HCT116 (cell line): ENCODE results near the gene PTPN2. TPM values are rescaled to one million over a fixed set of nuclear protein-coding genes. Genes with fewer than 3 reads are reported as not detected.

Experiments
- ATAC-seq: fragments of 200-7000 bp; cut with Tn5 transposase; 2 replicates; pipeline ENCODE4 v1.9.1; 2020; ENCODE audit warnings: mild to moderate bottlenecking, moderate library complexity
- BruUV-seq: library from RNA; stranded (reverse); fragments of 400-500 nt; replicated peaks from 2 replicates; lab custom pipeline; 2021; lab: Mats Ljungman, UMichigan
- CTCF ChIA-PET: fragments of 300-600 bp; sonication (Branson Sonifier 250); formaldehyde crosslinking; loops from one replicate; lab custom pipeline; 2021; ENCODE audit warnings: antibody characterized with exemption; lab: Charles Lee
- POLR2A ChIA-PET: fragments of 300-600, 350-600 bp; sonication (Branson Sonifier 250); formaldehyde crosslinking; loops from one replicate; lab custom pipeline; 2021; ENCODE audit warnings: antibody characterized with exemption; lab: Charles Lee
- RAD21 ChIA-PET, 2 experiments: fragments of 300-600 bp; sonication (Branson Sonifier 250); formaldehyde crosslinking; loops; one replicate each; lab custom pipeline; 2023; ENCODE audit warnings: low total read pairs in 2 of 2; ENCODE audit not compliant: uncharacterized antibody in 2 of 2, unreplicated experiment in 2 of 2, low non-redundant PET in 1 of 2; lab: Charles Lee
- DNase-seq: peaks from one replicate; pipeline ENCODE4 v3.0.0-alpha.2; 2010; ENCODE audit warnings: low read depth, low spot score
- H2AFZ ChIP-seq: fragments of 200-600 bp; shearing (Covaris generic), sonication (generic); 2 replicates; pipeline ENCODE4 v1.6.1; 2017; ENCODE audit warnings: low read depth, mixed run types, mixed read lengths, antibody characterized with exemption, low read length; ENCODE audit not compliant: poor library complexity, severe bottlenecking
- H3K27ac ChIP-seq: 2 replicates; pipeline ENCODE4 v1.5.1; 2012; ENCODE audit warnings: low read depth, low read length
- H3K27me3 ChIP-seq: fragments of 200-600 bp; sonication (generic); 2 replicates; pipeline ENCODE4 v1.6.1; 2016; ENCODE audit warnings: mixed run types, low read length, mixed read lengths; ENCODE audit not compliant: insufficient read depth
- H3K36me3 ChIP-seq, 2 experiments: fragments of 200-500 bp in 1 of 2; fragments of 200-600 bp in 1 of 2; sonication (Bioruptor generic) in 1 of 2; sonication (generic) in 1 of 2; 2 replicates each; pipeline versions ENCODE4 v1.5.1 to v1.6.1; 2014 to 2016; ENCODE audit warnings: low read length in 2 of 2, inconsistent platforms in 1 of 2, mixed read lengths in 1 of 2, mixed run types in 1 of 2; ENCODE audit not compliant: insufficient read depth in 2 of 2, control insufficient read depth in 1 of 2
- H3K4me1 ChIP-seq, 2 experiments: fragments of 200-600 bp in 1 of 2; sonication (generic) in 1 of 2; 2 replicates each; pipeline versions ENCODE4 v1.5.1 to v1.6.1; 2012 to 2017; ENCODE audit warnings: low read length in 2 of 2, inconsistent platforms in 1 of 2, mild to moderate bottlenecking in 1 of 2, mixed read lengths in 1 of 2, mixed run types in 1 of 2, moderate library complexity in 1 of 2; ENCODE audit not compliant: insufficient read depth in 2 of 2, control insufficient read depth in 1 of 2
- H3K4me2 ChIP-seq: fragments of 200-600 bp; sonication (generic); 2 replicates; pipeline ENCODE4 v1.6.1; 2017; ENCODE audit warnings: mixed run types, low read length, mixed read lengths
- H3K4me3 ChIP-seq, 2 experiments: fragments of 200-600 bp in 1 of 2; sonication (generic) in 1 of 2; replicated peaks in 1 of 2; 2 replicates each; pipeline ENCODE4 v1.5.1; 2011 to 2016; ENCODE audit warnings: low read length in 2 of 2, control low read depth in 1 of 2, low read depth in 1 of 2, mild to moderate bottlenecking in 1 of 2, mixed read lengths in 1 of 2, mixed run types in 1 of 2
- H3K79me2 ChIP-seq: fragments of 200-600 bp; sonication (generic); 2 replicates; pipeline ENCODE4 v1.6.1; 2017; ENCODE audit warnings: mild to moderate bottlenecking, mixed run types, low read length, moderate library complexity, mixed read lengths; ENCODE audit not compliant: insufficient read depth
- H3K9ac ChIP-seq: fragments of 200-600 bp; sonication (generic); 2 replicates; pipeline ENCODE4 v1.6.1; 2016; ENCODE audit warnings: low read length, mixed read lengths
- H3K9me2 ChIP-seq: fragments of 200-600 bp; sonication (generic), shearing (Covaris generic); 2 replicates; pipeline ENCODE4 v1.6.1; 2017; ENCODE audit warnings: mixed run types, mild to moderate bottlenecking, moderate library complexity; ENCODE audit not compliant: insufficient read depth
- H3K9me3 ChIP-seq, 2 experiments: fragments of 200-500 bp in 1 of 2; fragments of 200-600 bp in 1 of 2; sonication (Bioruptor generic) in 1 of 2; sonication (generic) in 1 of 2; 2 replicates each; pipeline ENCODE4 v1.6.1; 2014 to 2017; ENCODE audit warnings: low read length in 2 of 2, mixed read lengths in 2 of 2, inconsistent platforms in 1 of 2, low read depth in 1 of 2, mild to moderate bottlenecking in 1 of 2, mixed run types in 1 of 2, moderate library complexity in 1 of 2; ENCODE audit not compliant: control insufficient read depth in 1 of 2, insufficient read depth in 1 of 2
- H4K20me1 ChIP-seq: fragments of 200-600 bp; sonication (generic), shearing (Covaris generic); 2 replicates; pipeline ENCODE4 v1.6.1; 2017; ENCODE audit warnings: mixed run types, mild to moderate bottlenecking, moderate library complexity; ENCODE audit not compliant: insufficient read depth
- CEBPB ChIP-seq: IDR thresholded peaks from 2 replicates; pipeline ENCODE4 v1.6.1; 2012; ENCODE audit warnings: low read depth
- JUND ChIP-seq: IDR thresholded peaks from 2 replicates; pipeline ENCODE4 v1.6.1; 2012
- RAD21 ChIP-seq: IDR thresholded peaks from 2 replicates; pipeline ENCODE4 v1.6.1; 2012; ENCODE audit warnings: low read depth, mild to moderate bottlenecking
- SP1 ChIP-seq: IDR thresholded peaks from 2 replicates; pipeline ENCODE4 v1.6.1; 2012; ENCODE audit warnings: low read depth
- intact Hi-C: fragments of 100-400 bp; cut with micrococcal nuclease; formaldehyde crosslinking; loops from 2 replicates; pipeline ENCODE4 v1.10.0; 2022
- total RNA-seq: library from RNA; stranded (reverse); gene quantifications from one replicate; pipeline ENCODE4 v1.2.1, GENCODE V29; 2021; ENCODE audit not compliant: unreplicated experiment
- TF ChIP-seq, protein P1 (sequence below): IDR thresholded peaks from 2 replicates; pipeline ENCODE4 v1.6.1; 2011; ENCODE audit warnings: mild to moderate bottlenecking, low read length, moderate library complexity; ENCODE audit not compliant: insufficient replicate concordance; ENCODE audit errors: extremely low read depth
- TF ChIP-seq, protein P2 (sequence below), 3 experiments: fragments of 200-600 bp in 1 of 3; sonication (generic) in 1 of 3; IDR thresholded peaks in 2 of 3; conservative IDR thresholded peaks in 1 of 3; 2 replicates each; pipeline ENCODE4 v1.5.1; 2012 to 2017; ENCODE audit warnings: low read depth in 2 of 3, low read length in 2 of 3, antibody characterized with exemption in 1 of 3, borderline replicate concordance in 1 of 3, control low read depth in 1 of 3, mild to moderate bottlenecking in 1 of 3, mixed read lengths in 1 of 3, mixed run types in 1 of 3, moderate library complexity in 1 of 3; ENCODE audit not compliant: insufficient read depth in 1 of 3
- TF ChIP-seq, protein P3 (sequence below): IDR thresholded peaks from 2 replicates; pipeline ENCODE4 v1.6.1; 2012

PTPN2 gene
- total RNA-seq, 1 experiment from 2014 or later, result 50.3 TPM

DNA sequence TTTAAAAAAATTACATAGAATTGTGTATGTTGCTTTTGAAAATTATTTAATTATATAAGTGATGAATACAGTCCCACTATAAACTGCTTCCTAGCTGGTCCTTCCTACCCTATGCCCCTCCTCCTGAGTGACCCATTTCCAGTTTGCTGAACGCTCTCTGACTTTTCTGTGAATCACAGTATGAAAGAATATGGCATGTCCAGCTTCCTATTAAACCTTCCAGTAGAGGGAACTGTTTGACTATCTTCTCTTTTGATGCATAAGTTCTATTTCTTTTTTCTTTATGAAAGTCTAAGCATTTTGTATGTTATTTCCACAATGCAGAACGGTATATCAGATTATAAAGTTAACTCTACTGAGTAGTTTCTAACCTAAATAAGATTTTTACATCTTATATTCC is 139.9 kb downstream of the PTPN2 start:
- H3K4me3 ChIP-seq, result no peak overlapping the region
- TF ChIP-seq RAD21 (peak; percentile 79), CEBPB (no peak), SP1 (no peak), JUND (no peak)
- TF ChIP-seq, protein P1, sequence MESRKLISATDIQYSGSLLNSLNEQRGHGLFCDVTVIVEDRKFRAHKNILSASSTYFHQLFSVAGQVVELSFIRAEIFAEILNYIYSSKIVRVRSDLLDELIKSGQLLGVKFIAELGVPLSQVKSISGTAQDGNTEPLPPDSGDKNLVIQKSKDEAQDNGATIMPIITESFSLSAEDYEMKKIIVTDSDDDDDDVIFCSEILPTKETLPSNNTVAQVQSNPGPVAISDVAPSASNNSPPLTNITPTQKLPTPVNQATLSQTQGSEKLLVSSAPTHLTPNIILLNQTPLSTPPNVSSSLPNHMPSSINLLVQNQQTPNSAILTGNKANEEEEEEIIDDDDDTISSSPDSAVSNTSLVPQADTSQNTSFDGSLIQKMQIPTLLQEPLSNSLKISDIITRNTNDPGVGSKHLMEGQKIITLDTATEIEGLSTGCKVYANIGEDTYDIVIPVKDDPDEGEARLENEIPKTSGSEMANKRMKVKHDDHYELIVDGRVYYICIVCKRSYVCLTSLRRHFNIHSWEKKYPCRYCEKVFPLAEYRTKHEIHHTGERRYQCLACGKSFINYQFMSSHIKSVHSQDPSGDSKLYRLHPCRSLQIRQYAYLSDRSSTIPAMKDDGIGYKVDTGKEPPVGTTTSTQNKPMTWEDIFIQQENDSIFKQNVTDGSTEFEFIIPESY, result no peak
- TF ChIP-seq, protein P2, sequence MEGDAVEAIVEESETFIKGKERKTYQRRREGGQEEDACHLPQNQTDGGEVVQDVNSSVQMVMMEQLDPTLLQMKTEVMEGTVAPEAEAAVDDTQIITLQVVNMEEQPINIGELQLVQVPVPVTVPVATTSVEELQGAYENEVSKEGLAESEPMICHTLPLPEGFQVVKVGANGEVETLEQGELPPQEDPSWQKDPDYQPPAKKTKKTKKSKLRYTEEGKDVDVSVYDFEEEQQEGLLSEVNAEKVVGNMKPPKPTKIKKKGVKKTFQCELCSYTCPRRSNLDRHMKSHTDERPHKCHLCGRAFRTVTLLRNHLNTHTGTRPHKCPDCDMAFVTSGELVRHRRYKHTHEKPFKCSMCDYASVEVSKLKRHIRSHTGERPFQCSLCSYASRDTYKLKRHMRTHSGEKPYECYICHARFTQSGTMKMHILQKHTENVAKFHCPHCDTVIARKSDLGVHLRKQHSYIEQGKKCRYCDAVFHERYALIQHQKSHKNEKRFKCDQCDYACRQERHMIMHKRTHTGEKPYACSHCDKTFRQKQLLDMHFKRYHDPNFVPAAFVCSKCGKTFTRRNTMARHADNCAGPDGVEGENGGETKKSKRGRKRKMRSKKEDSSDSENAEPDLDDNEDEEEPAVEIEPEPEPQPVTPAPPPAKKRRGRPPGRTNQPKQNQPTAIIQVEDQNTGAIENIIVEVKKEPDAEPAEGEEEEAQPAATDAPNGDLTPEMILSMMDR (IDR thresholded peaks at IDR 0.05 in 2 of 3, conservative IDR thresholded peaks at IDR 0.05 in 1 of 3; ENCODE audit: borderline replicate concordance in 1 of 3, insufficient read depth in 1 of 3, low read depth in 2 of 3, low read length in 2 of 3), result peak; percentile 36 to 71 (median 66)
- TF ChIP-seq, protein P3, sequence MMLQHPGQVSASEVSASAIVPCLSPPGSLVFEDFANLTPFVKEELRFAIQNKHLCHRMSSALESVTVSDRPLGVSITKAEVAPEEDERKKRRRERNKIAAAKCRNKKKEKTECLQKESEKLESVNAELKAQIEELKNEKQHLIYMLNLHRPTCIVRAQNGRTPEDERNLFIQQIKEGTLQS, result no peak
- no peaks in the 10 kb centered on the region for H4K20me1 ChIP-seq
- no peak overlapping the region for H3K27ac ChIP-seq
- DNase-seq (peak; percentile 42), ATAC-seq (peak; percentile 94)
- ChIA-PET CTCF (interaction anchor here (0.6 to 3.4 kb wide), 7 partner anchors 17 to 472 kb away, joined by 3 to 29 read pairs (median 4); no protein-coding TSS in a partner anchor), RAD21 (interaction anchor here (0.5 to 1.1 kb wide), 4 partner anchors 187 to 193 kb away, joined by 3 to 8 read pairs (median 3); no protein-coding TSS in a partner anchor), POLR2A (no interaction called here)
- no peak overlapping the region for H2AFZ ChIP-seq
- no peaks in the 10 kb centered on the region for H3K36me3 ChIP-seq
- H3K27me3 ChIP-seq, result no peaks in the 10 kb centered on the region
- no peaks in the 10 kb centered on the region for H3K79me2 ChIP-seq
- intact Hi-C loops, result loop anchor here (1.0 to 5.0 kb wide), 3 partner anchors 149 to 413 kb away; no protein-coding TSS in a partner anchor
- no peaks in the 10 kb centered on the region; a peak in 1 of 4 replicates for H3K9me3 ChIP-seq
- peaks cover 4 to 5% of the 10 kb centered on the region in 2 experiments; a peak in 2 of 4 replicates for H3K4me1 ChIP-seq
- no peak overlapping the region for H3K9ac ChIP-seq
- H3K4me2 ChIP-seq, result no peak overlapping the region
- BruUV-seq, result no TSS peak
- no peaks in the 10 kb centered on the region for H3K9me2 ChIP-seq
